Right ventricle myocardium inferior (tissue), 1 donor: ENCODE results near the gene VAMP4. TPM values are rescaled to one million over a fixed set of nuclear protein-coding genes. Genes with fewer than 3 reads are reported as not detected.
"Not testable (repeated sequence)": the region's sequence is repeated elsewhere in the genome, so short reads cannot be mapped to it uniquely, and the experiment has no call there.

ENCODE experiments used
- ATAC-seq: fragments of 200-7000 bp; cut with Tn5 transposase; one replicate; pipeline ENCODE4 v1.9.1; 2020; ENCODE audit warnings: mild to moderate bottlenecking, moderate library complexity
- DNase-seq: peaks from one replicate; pipeline ENCODE4 v3.0.0; 2021; ENCODE audit errors: missing footprints
- intact Hi-C: fragments of 100-400 bp; cut with DNase I; formaldehyde crosslinking; loops from one replicate; pipeline ENCODE4 v1.11.0; 2022
- total RNA-seq: library from RNA; stranded (reverse); fragmentation: NEBNext Ultra II Directional; extraction: Animal tissue kit (Norgen Biotek cat#: 25700); gene quantifications from one replicate; pipeline ENCODE4 v1.2.1, GENCODE V29; 2021
- donor health status: DM: no; HTN: yes; CAD: no; lungs with severe emphysema.

Gene VAMP4
- total RNA-seq, 1 donor from 2014 or later: 11.4 TPM

- DNase-seq: no peak
- intact Hi-C loops: loop anchor here (1.0 kb wide), 1 partner anchor 71 kb away; no protein-coding TSS in a partner anchor
- ATAC-seq: no peak
These were observed 25.2 kb downstream of the VAMP4 start for GRCh38 chr1:171716616-171717015.

- DNase-seq: no peak
- intact Hi-C loops: no loop called here
- ATAC-seq: peak; percentile 44
These were observed 26.0 kb downstream of the VAMP4 start for GRCh38 chr1:171715813-171716251.

- ATAC-seq: no peak
- intact Hi-C loops: no loop called here
- DNase-seq: no peak
These were observed 29.5 kb downstream of the VAMP4 start for GRCh38 chr1:171712341-171712740.

- ATAC-seq: no peak
These were observed 30.2 kb downstream of the VAMP4 start for GRCh38 chr1:171711643-171712042.

GRCh38 chr1:171707583-171707982, 34.3 kb downstream of the VAMP4 start:
- intact Hi-C loops: no loop called here
- DNase-seq (no peak), ATAC-seq (no peak)

More at GRCh38 chr1:171711643-171712042, 30.2 kb downstream of the VAMP4 start:
- no peak for DNase-seq
- intact Hi-C loops: no loop called here

GRCh38 chr1:171702598-171702997, 39.3 kb downstream of the VAMP4 start:
- intact Hi-C loops: no loop called here
- DNase-seq (no peak), ATAC-seq (no peak)

GRCh38 chr1:171699531-171699930, 42.3 kb downstream of the VAMP4 start:
- intact Hi-C loops: no loop called here
- ATAC-seq (no peak), DNase-seq (no peak)

- intact Hi-C loops, ATAC-seq, DNase-seq: not testable (repeated sequence)
These were observed 46.1 kb downstream of the VAMP4 start for GRCh38 chr1:171695772-171696171.

GRCh38 chr1:171693541-171693940, 48.3 kb downstream of the VAMP4 start:
- DNase-seq, ATAC-seq, intact Hi-C loops: not testable (repeated sequence)

GRCh38 chr1:171683870-171684269, 58.0 kb downstream of the VAMP4 start:
- ATAC-seq: no peak
- intact Hi-C loops: no loop called here
- no peak for DNase-seq

GRCh38 chr1:171680339-171680738, 61.5 kb downstream of the VAMP4 start:
- ATAC-seq (no peak), DNase-seq (no peak)
- intact Hi-C loops: no loop called here

GRCh38 chr1:171676823-171677222, 65.0 kb downstream of the VAMP4 start:
- ATAC-seq: no peak
- no peak for DNase-seq
- intact Hi-C loops: no loop called here

- DNase-seq (no peak), ATAC-seq (peak; percentile 79)
- intact Hi-C loops: no loop called here
These were observed 67.1 kb downstream of the VAMP4 start for GRCh38 chr1:171674431-171675405.

- intact Hi-C loops: no loop called here
These were observed 71.1 kb downstream of the VAMP4 start for GRCh38 chr1:171670739-171671138.

GRCh38 chr1:171668372-171668771, 73.5 kb downstream of the VAMP4 start:
- intact Hi-C loops: no loop called here

More at GRCh38 chr1:171670739-171671138, 71.1 kb downstream of the VAMP4 start:
- no peak for DNase-seq
- ATAC-seq: no peak

GRCh38 chr1:171666114-171666769, 75.6 kb downstream of the VAMP4 start:
- intact Hi-C loops: no loop called here
- no peak for DNase-seq

More at GRCh38 chr1:171668372-171668771, 73.5 kb downstream of the VAMP4 start:
- DNase-seq (no peak), ATAC-seq (no peak)

GRCh38 chr1:171664976-171665375, 76.9 kb downstream of the VAMP4 start:
- no peak for ATAC-seq
- intact Hi-C loops: no loop called here
- DNase-seq: no peak

More at GRCh38 chr1:171666114-171666769, 75.6 kb downstream of the VAMP4 start:
- peak; percentile 79 for ATAC-seq

- ATAC-seq (no peak), DNase-seq (no peak)
- intact Hi-C loops: no loop called here
These were observed 77.8 kb downstream of the VAMP4 start for GRCh38 chr1:171663854-171664575.
